H9 (cell line): ENCODE measurements around the gene OPTC. TPM values are rescaled to one million over a fixed set of nuclear protein-coding genes. Genes with fewer than 3 reads are reported as not detected.
A peak's percentile ranks its signal among the peaks of the same experiment; 100 is the strongest.

Experiments
- DNase-seq: peaks from one replicate; pipeline ENCODE4 v3.0.0-alpha.2; 2017
- H2AFZ ChIP-seq: one replicate; pipeline ENCODE4 v1.6.1; 2013; ENCODE audit warnings: mild to moderate bottlenecking, low read length, control low read depth, moderate library complexity
- H2AK5ac ChIP-seq: 2 replicates; pipeline ENCODE4 v1.6.1; 2013; ENCODE audit warnings: low read length, control low read depth, mixed read lengths; ENCODE audit not compliant: insufficient read length
- H2BK120ac ChIP-seq: one replicate; pipeline ENCODE4 v1.6.1; 2013; ENCODE audit warnings: low read depth, mild to moderate bottlenecking, low read length, control low read depth, inconsistent platforms; ENCODE audit not compliant: poor library complexity, severe bottlenecking
- H2BK12ac ChIP-seq: 2 replicates; pipeline ENCODE4 v1.6.1; 2013; ENCODE audit warnings: low read length, control low read depth, mixed read lengths, low read depth; ENCODE audit not compliant: insufficient read length
- H2BK15ac ChIP-seq: 2 replicates; pipeline ENCODE4 v1.6.1; 2013; ENCODE audit warnings: low read depth, low read length, control low read depth
- H2BK20ac ChIP-seq: one replicate; pipeline ENCODE4 v1.6.1; 2013; ENCODE audit warnings: low read depth, mild to moderate bottlenecking, low read length, control low read depth, inconsistent platforms; ENCODE audit not compliant: poor library complexity, severe bottlenecking
- H2BK5ac ChIP-seq: 2 replicates; pipeline ENCODE4 v1.6.1; 2013; ENCODE audit warnings: low read length, control low read depth, mixed read lengths; ENCODE audit not compliant: insufficient read length
- H3K14ac ChIP-seq: 2 replicates; pipeline ENCODE4 v1.6.1; 2013; ENCODE audit warnings: low read length, control low read depth; ENCODE audit not compliant: insufficient read depth
- H3K18ac ChIP-seq: 2 replicates; pipeline ENCODE4 v1.6.1; 2013; ENCODE audit warnings: low read depth, mild to moderate bottlenecking, mixed read lengths, low read length, control low read depth; ENCODE audit not compliant: insufficient read length
- H3K23ac ChIP-seq: 2 replicates; pipeline ENCODE4 v1.6.1; 2013; ENCODE audit warnings: low read length, control low read depth, mixed read lengths, low read depth; ENCODE audit not compliant: insufficient read length
- H3K23me2 ChIP-seq: 2 replicates; pipeline ENCODE4 v1.6.1; 2013; ENCODE audit warnings: low read depth, mild to moderate bottlenecking, mixed read lengths, low read length, control low read depth; ENCODE audit not compliant: insufficient read length, poor library complexity, severe bottlenecking
- H3K27ac ChIP-seq: 2 replicates; pipeline ENCODE4 v1.5.1; 2013; ENCODE audit warnings: low read length, control low read depth, mixed read lengths, low read depth; ENCODE audit not compliant: insufficient read length
- H3K27me3 ChIP-seq: 2 replicates; pipeline ENCODE4 v1.6.1; 2013; ENCODE audit warnings: low read length, control low read depth, inconsistent platforms; ENCODE audit not compliant: insufficient read depth
- H3K4ac ChIP-seq: 2 replicates; pipeline ENCODE4 v1.6.1; 2013; ENCODE audit warnings: low read depth, mild to moderate bottlenecking, control low read depth, inconsistent platforms, low read length, moderate library complexity
- H3K4me1 ChIP-seq: 2 replicates; pipeline ENCODE4 v1.6.1; 2013; ENCODE audit warnings: low read length, control low read depth, inconsistent platforms; ENCODE audit not compliant: insufficient read depth
- H3K4me2 ChIP-seq: 2 replicates; pipeline ENCODE4 v1.6.1; 2013; ENCODE audit warnings: low read length, control low read depth, mixed read lengths; ENCODE audit not compliant: insufficient read length, insufficient read depth
- H3K56ac ChIP-seq: 2 replicates; pipeline ENCODE4 v1.6.1; 2013; ENCODE audit warnings: low read depth, mild to moderate bottlenecking, mixed read lengths, low read length, control low read depth; ENCODE audit not compliant: insufficient read length
- H3K79me1 ChIP-seq: 2 replicates; pipeline ENCODE4 v1.6.1; 2013; ENCODE audit warnings: low read depth, mild to moderate bottlenecking, moderate library complexity, low read length, control low read depth, inconsistent platforms; ENCODE audit not compliant: insufficient read depth, poor library complexity, severe bottlenecking
- H3K79me2 ChIP-seq: 2 replicates; pipeline ENCODE4 v1.6.1; 2013; ENCODE audit warnings: low read length, control low read depth, inconsistent platforms; ENCODE audit not compliant: insufficient read depth
- H3K9ac ChIP-seq: 2 replicates; pipeline ENCODE4 v1.6.1; 2013; ENCODE audit warnings: low read length, control low read depth, mixed read lengths; ENCODE audit not compliant: insufficient read length; ENCODE audit errors: extremely low read depth
- H3K9me3 ChIP-seq: one replicate; pipeline ENCODE4 v1.6.1; 2013; ENCODE audit warnings: low read depth, low read length, inconsistent platforms; ENCODE audit not compliant: control insufficient read depth
- H3T11ph ChIP-seq: one replicate; pipeline ENCODE4 v1.6.1; 2013; ENCODE audit warnings: mild to moderate bottlenecking, low read length, control low read depth, inconsistent platforms
- H4K20me1 ChIP-seq: one replicate; pipeline ENCODE4 v1.6.1; 2013; ENCODE audit not compliant: control insufficient read depth, insufficient read length, insufficient read depth
- H4K5ac ChIP-seq: 2 replicates; pipeline ENCODE4 v1.6.1; 2013; ENCODE audit warnings: low read depth, mild to moderate bottlenecking, mixed read lengths, low read length, control low read depth; ENCODE audit not compliant: insufficient read length
- H4K8ac ChIP-seq: replicated peaks from 2 replicates; pipeline ENCODE4 v1.6.1; 2013; ENCODE audit warnings: low read length, control low read depth, mixed read lengths, low read depth; ENCODE audit not compliant: insufficient read length
- H4K91ac ChIP-seq: 2 replicates; pipeline ENCODE4 v1.6.1; 2013; ENCODE audit warnings: low read depth, mild to moderate bottlenecking, moderate library complexity, mixed read lengths, low read length, control low read depth; ENCODE audit not compliant: insufficient read length
- H3K27ac Mint-ChIP-seq, 3 experiments: 2 replicates in 2 of 3; 3 replicates in 1 of 3; pipeline ENCODE4 v1.8.0; 2020 to 2021; ENCODE audit warnings: mixed read lengths in 3 of 3, mild to moderate bottlenecking in 1 of 3, moderate library complexity in 1 of 3
- H3K27me3 Mint-ChIP-seq: 2 replicates; pipeline ENCODE4 v1.8.0; 2021; ENCODE audit warnings: low read depth, mild to moderate bottlenecking, moderate library complexity, mixed read lengths
- H3K36me3 Mint-ChIP-seq, 3 experiments: 2 replicates in 2 of 3; 3 replicates in 1 of 3; pipeline ENCODE4 v1.8.0; 2020 to 2021; ENCODE audit warnings: low read depth in 3 of 3, mixed read lengths in 3 of 3; ENCODE audit not compliant: insufficient read depth in 1 of 3
- H3K4me1 Mint-ChIP-seq, 2 experiments: 2 replicates each; pipeline ENCODE4 v1.8.0; 2020; ENCODE audit warnings: mixed read lengths in 2 of 2
- H3K4me3 Mint-ChIP-seq, 2 experiments: 2 replicates in 1 of 2; 3 replicates in 1 of 2; pipeline ENCODE4 v1.8.0; 2020 to 2021; ENCODE audit warnings: mild to moderate bottlenecking in 2 of 2, mixed read lengths in 2 of 2, moderate library complexity in 1 of 2
- H3K9me3 Mint-ChIP-seq, 2 experiments: 2 replicates in 1 of 2; 3 replicates in 1 of 2; pipeline ENCODE4 v1.8.0; 2020; ENCODE audit warnings: mild to moderate bottlenecking in 2 of 2, mixed read lengths in 2 of 2, moderate library complexity in 1 of 2
- WGBS: extraction: QIAGEN DNeasy Blood & Tissue Kit; methylation state at CpG from one replicate; pipeline ENCODE4 v1.1.7; 2013; ENCODE audit warnings: missing lambda C conversion rate, low lambda C conversion rate, mixed read lengths; ENCODE audit not compliant: insufficient read length; ENCODE audit errors: extremely low coverage; 5-methylcytosine and 5-hydroxymethylcytosine counted together
- total RNA-seq: library from RNA; stranded (reverse); gene quantifications from 2 replicates; pipeline ENCODE4 v1.2.1, GENCODE V29; 2021
- TF ChIP-seq, protein P1 (sequence below): fragments of 200-600 bp; sonication (generic); conservative IDR thresholded peaks from 3 replicates; pipeline ENCODE4 v1.8.0; 2021; ENCODE audit warnings: antibody characterized with exemption, mild to moderate bottlenecking

Gene OPTC
- total RNA-seq, 1 experiment from 2014 or later, result 1.1 TPM

DNA sequence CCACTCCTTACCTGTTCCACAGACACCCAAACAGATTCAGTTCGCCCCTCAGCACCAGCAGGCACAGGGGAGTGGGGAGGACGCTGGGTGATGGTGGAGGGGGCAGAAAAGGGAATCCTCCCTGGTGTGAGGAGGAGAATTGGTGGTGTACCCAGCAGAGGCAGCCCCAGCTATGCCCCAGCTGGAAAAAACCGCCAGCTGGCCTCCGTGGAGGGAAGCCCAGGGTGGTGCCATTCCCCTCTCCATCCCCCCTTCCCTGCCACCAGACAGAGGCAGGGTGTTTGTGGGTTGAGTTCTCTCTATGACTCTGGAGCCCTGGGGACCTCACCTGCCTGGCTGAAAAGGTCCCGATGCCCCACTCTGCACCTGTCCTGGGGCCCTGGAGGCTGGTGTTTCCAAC lies 27.9 kb downstream of the OPTC start:
- no peak overlapping the region for H3T11ph ChIP-seq
- no CpG with 5 or more reads among the region's 5 CpGs for WGBS
- H3K18ac ChIP-seq, result peak overlapping the region; percentile 41
- no peaks in the 10 kb centered on the region for H3K9me3 ChIP-seq
- H2BK120ac ChIP-seq, result no peak overlapping the region
- no peak overlapping the region for H2AK5ac ChIP-seq
- peaks cover 15% of the 10 kb centered on the region; the same call in 1 of the 2 replicates for H3K27me3 ChIP-seq
- Mint-ChIP-seq H3K27me3 (peaks cover 61% of the 10 kb centered on the region), H3K36me3 (no peaks in the 10 kb centered on the region), H3K27ac (0 out of 7 replicates have a peak overlapping the region, but pooled peaks of 1 of the 3 experiments have one; percentile 49), H3K4me1 (peaks cover 76 to 77% of the 10 kb centered on the region in 2 experiments), H3K9me3 (peaks cover 0 to 6% of the 10 kb centered on the region in 2 experiments; a peak in 1 of 5 replicates), H3K4me3 (peak overlapping the region in 1 of 2 experiments; percentile 17; a peak in 2 of 5 replicates)
- no peak overlapping the region for H4K5ac ChIP-seq
- H3K56ac ChIP-seq, result no peak overlapping the region
- H3K4ac ChIP-seq, result no peak overlapping the region
- H3K14ac ChIP-seq, result peak overlapping the region; percentile 52
- no peak overlapping the region for H2BK20ac ChIP-seq
- H3K9ac ChIP-seq, result no peak overlapping the region
- no peak overlapping the region for H4K91ac ChIP-seq
- DNase-seq, result no peak
- no peaks in the 10 kb centered on the region for H3K79me2 ChIP-seq
- no peak overlapping the region for H4K8ac ChIP-seq
- no peak overlapping the region for H2BK5ac ChIP-seq
- H3K23ac ChIP-seq, result no peak overlapping the region
- no peak overlapping the region for H3K4me2 ChIP-seq
- peaks cover 26% of the 10 kb centered on the region; the same call in 1 of the 2 replicates for H3K4me1 ChIP-seq
- H2BK12ac ChIP-seq, result no peak overlapping the region
- no peak overlapping the region for H2BK15ac ChIP-seq
- TF ChIP-seq, protein P1, sequence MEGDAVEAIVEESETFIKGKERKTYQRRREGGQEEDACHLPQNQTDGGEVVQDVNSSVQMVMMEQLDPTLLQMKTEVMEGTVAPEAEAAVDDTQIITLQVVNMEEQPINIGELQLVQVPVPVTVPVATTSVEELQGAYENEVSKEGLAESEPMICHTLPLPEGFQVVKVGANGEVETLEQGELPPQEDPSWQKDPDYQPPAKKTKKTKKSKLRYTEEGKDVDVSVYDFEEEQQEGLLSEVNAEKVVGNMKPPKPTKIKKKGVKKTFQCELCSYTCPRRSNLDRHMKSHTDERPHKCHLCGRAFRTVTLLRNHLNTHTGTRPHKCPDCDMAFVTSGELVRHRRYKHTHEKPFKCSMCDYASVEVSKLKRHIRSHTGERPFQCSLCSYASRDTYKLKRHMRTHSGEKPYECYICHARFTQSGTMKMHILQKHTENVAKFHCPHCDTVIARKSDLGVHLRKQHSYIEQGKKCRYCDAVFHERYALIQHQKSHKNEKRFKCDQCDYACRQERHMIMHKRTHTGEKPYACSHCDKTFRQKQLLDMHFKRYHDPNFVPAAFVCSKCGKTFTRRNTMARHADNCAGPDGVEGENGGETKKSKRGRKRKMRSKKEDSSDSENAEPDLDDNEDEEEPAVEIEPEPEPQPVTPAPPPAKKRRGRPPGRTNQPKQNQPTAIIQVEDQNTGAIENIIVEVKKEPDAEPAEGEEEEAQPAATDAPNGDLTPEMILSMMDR, result no peak
- H3K23me2 ChIP-seq, result no peaks in the 10 kb centered on the region
- no peaks in the 10 kb centered on the region for H3K79me1 ChIP-seq
- H2AFZ ChIP-seq, result no peak overlapping the region
- no peak overlapping the region for H3K27ac ChIP-seq
- no peaks in the 10 kb centered on the region for H4K20me1 ChIP-seq
